Measurements from ENCODE around the gene RUBCNL. TPM values are rescaled to one million over a fixed set of nuclear protein-coding genes. Genes with fewer than 3 reads are reported as not detected.

Gene RUBCNL
- polyA plus RNA-seq, 3 donors = 1.5 to 14.5 (median 2.8) TPM

DNA sequence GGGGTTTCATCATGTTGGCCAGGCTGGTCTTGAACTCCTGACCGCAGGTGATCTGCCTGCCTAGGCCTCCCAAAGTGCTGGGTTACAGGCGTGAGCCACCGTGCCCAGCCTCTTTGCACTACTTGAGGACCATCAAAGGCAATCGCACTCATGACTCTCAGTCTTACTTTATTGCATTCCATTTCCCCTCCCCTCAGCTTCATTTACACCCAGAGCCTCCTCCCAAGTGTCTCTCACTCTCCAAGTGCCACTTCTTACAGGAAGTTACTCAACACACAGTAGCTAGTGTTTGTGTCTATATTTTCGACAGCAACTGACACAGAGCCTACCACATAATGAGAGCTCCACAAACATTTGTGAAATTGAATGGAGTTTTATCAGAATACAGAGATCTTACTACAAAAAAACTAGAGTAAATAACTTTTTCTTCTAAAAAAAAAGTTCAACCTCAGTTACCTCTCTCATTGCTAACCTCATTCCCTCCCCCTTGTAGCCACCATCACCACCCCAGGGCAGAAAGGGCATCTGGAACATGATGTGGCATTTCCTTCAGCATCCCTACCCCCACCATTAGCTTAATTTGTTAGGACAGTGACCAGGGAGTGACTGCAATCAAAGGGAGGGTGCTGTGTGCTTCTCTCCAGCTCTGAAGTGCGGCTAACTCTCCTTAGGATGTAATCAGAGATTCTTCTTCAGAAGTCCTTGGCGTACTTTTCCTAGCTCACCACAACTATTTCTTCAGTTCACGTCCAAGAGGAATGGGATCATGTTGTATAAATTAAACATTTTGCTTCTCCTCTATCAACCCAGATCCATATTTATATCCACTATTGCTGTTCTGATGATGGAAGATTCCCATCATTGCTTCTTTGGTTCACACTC, 17.0 kb upstream of the RUBCNL start:
- TF ChIP-seq, protein P1, sequence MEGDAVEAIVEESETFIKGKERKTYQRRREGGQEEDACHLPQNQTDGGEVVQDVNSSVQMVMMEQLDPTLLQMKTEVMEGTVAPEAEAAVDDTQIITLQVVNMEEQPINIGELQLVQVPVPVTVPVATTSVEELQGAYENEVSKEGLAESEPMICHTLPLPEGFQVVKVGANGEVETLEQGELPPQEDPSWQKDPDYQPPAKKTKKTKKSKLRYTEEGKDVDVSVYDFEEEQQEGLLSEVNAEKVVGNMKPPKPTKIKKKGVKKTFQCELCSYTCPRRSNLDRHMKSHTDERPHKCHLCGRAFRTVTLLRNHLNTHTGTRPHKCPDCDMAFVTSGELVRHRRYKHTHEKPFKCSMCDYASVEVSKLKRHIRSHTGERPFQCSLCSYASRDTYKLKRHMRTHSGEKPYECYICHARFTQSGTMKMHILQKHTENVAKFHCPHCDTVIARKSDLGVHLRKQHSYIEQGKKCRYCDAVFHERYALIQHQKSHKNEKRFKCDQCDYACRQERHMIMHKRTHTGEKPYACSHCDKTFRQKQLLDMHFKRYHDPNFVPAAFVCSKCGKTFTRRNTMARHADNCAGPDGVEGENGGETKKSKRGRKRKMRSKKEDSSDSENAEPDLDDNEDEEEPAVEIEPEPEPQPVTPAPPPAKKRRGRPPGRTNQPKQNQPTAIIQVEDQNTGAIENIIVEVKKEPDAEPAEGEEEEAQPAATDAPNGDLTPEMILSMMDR (IDR thresholded peaks at IDR 0.05) = no peak
- Histone ChIP-seq H3K27me3 (ENCODE audit: control insufficient read depth in 2 of 2, insufficient read depth in 2 of 2, low read length in 2 of 2) (no peaks in the 10 kb centered on the region), H3K4me1 (ENCODE audit: control insufficient read depth in 1 of 2, insufficient read depth in 2 of 2, low read length in 2 of 2) (peaks cover 61 to 67% of the 10 kb centered on the region in 2 donors), H2AFZ (ENCODE audit: insufficient read depth, low read depth, low read length, poor library complexity, severe bottlenecking) (peak overlapping the region; percentile 32), H3K36me3 (replicated peaks in 1 of 2; ENCODE audit: control insufficient read depth in 1 of 2, insufficient read depth in 2 of 2, low read length in 2 of 2) (no peaks in the 10 kb centered on the region), H3K9ac (ENCODE audit: insufficient read depth, low read length, poor library complexity, severe bottlenecking) (peak overlapping the region; percentile 59), H3K4me3 (replicated peaks in 1 of 3; ENCODE audit: low read depth in 2 of 3, low read length in 3 of 3) (peak overlapping the region in 2 of 3 experiments; percentile 29 to 72), H4K20me1 (ENCODE audit: insufficient read depth, low read length) (no peaks in the 10 kb centered on the region), H3K4me2 (replicated peaks; ENCODE audit: extremely low read depth, low read length, poor library complexity, severe bottlenecking) (peak overlapping the region; percentile 86), H3K27ac (ENCODE audit: low read depth in 1 of 2, low read length in 2 of 2) (peak overlapping the region; percentile 76 to 95), H3K79me2 (ENCODE audit: insufficient read depth, low read length) (no peaks in the 10 kb centered on the region), H3K9me3 (replicated peaks in 1 of 2; ENCODE audit: control insufficient read depth in 1 of 2, insufficient read depth in 1 of 2, low read length in 2 of 2) (no peaks in the 10 kb centered on the region)
- 0% methylated on average over 3 of the region's 8 CpGs for WGBS (ENCODE audit: insufficient coverage)
- Mint-ChIP-seq H3K4me3 (peak overlapping the region; percentile 56 to 79), H3K27me3 (ENCODE audit: low read depth in 3 of 3) (no peaks in the 10 kb centered on the region), H3K9me3 (peaks cover 0 to 3% (median 2%) of the 10 kb centered on the region in 7 donors), H3K36me3 (no peaks in the 10 kb centered on the region), H3K27ac (peak overlapping the region; percentile 97 to 98 (median 98)), H3K4me1 (peaks cover 65% of the 10 kb centered on the region)
- peak; percentile 86 to 92 (median 87) for DNase-seq
- intact Hi-C loops (cut with micrococcal nuclease) = loop anchor here (2.0 to 10.0 kb wide), 4 partner anchors 13 to 229 kb away; no protein-coding TSS in a partner anchor

DNA sequence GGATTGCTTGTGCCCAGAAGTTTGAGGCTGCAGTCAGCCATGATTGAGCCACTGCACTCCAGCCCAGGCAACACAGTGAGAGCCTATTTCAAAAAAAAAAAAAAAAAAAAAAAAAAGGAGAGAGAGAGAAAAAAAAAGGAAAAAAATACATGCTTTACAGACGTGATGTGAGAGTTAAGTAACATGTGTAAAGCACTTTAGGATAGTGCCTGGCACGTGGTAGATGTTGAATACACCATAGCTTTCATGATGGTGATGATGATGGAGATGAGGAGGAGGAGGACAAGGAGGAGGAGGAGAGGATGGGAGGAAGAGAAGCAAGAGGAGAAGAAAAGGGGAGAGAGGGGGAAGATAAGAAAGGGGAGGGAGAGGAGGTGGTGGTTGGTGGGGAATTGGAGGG, 15.1 kb upstream of the RUBCNL start:
- H3K4me3 Mint-ChIP-seq = no peak overlapping the region
- Histone ChIP-seq H3K79me2 (ENCODE audit: insufficient read depth, low read length) (no peaks in the 10 kb centered on the region), H3K9ac (ENCODE audit: insufficient read depth, low read length, poor library complexity, severe bottlenecking) (no peak overlapping the region), H3K9me3 (replicated peaks in 1 of 2; ENCODE audit: control insufficient read depth in 1 of 2, insufficient read depth in 1 of 2, low read length in 2 of 2) (no peaks in the 10 kb centered on the region), H4K20me1 (ENCODE audit: insufficient read depth, low read length) (no peaks in the 10 kb centered on the region), H3K4me1 (ENCODE audit: control insufficient read depth in 1 of 2, insufficient read depth in 2 of 2, low read length in 2 of 2) (peaks cover 61 to 67% of the 10 kb centered on the region in 2 donors), H3K27me3 (ENCODE audit: control insufficient read depth in 2 of 2, insufficient read depth in 2 of 2, low read length in 2 of 2) (no peaks in the 10 kb centered on the region), H3K4me3 (replicated peaks in 1 of 3; ENCODE audit: low read depth in 2 of 3, low read length in 3 of 3) (no peak overlapping the region), H2AFZ (ENCODE audit: insufficient read depth, low read depth, low read length, poor library complexity, severe bottlenecking) (no peak overlapping the region), H3K4me2 (replicated peaks; ENCODE audit: extremely low read depth, low read length, poor library complexity, severe bottlenecking) (no peak overlapping the region), H3K36me3 (replicated peaks in 1 of 2; ENCODE audit: control insufficient read depth in 1 of 2, insufficient read depth in 2 of 2, low read length in 2 of 2) (no peaks in the 10 kb centered on the region), H3K27ac (ENCODE audit: low read depth in 1 of 2, low read length in 2 of 2) (peak overlapping the region; percentile 5 to 48)
- intact Hi-C loops (cut with micrococcal nuclease) = loop anchor here (5.0 to 10.0 kb wide), 3 partner anchors 47 to 227 kb away; no protein-coding TSS in a partner anchor
- H3K27ac Mint-ChIP-seq = peak overlapping the region in 6 of 7 donors; percentile 21 to 79 (median 44)
- WGBS (ENCODE audit: insufficient coverage) = 82% methylated on average over 2 of the region's 2 CpGs
- no peaks in the 10 kb centered on the region for H3K36me3 Mint-ChIP-seq
- peaks cover 65% of the 10 kb centered on the region for H3K4me1 Mint-ChIP-seq
- H3K27me3 Mint-ChIP-seq (ENCODE audit: low read depth in 3 of 3) = no peaks in the 10 kb centered on the region
- TF ChIP-seq, protein P1 (IDR thresholded peaks at IDR 0.05) = no peak
- H3K9me3 Mint-ChIP-seq = peaks cover 0 to 2% (median 0%) of the 10 kb centered on the region in 7 donors
- DNase-seq = no peak

Data from CD14-positive monocyte (primary cell).